ELF-1 (cell line): ENCODE measurements around the gene GIGYF2.
"Not testable (repeated sequence)": the region's sequence is repeated elsewhere in the genome, so short reads cannot be mapped to it uniquely, and the experiment has no call there.

Experiments used
- DNase-seq: peaks from one replicate; pipeline ENCODE4 v3.0.0-alpha.2; 2016; ENCODE audit warnings: low read depth, low spot score

Gene GIGYF2

GRCh38 chr2:232815569-232815968 lies 118.4 kb downstream of the GIGYF2 start:
- DNase-seq: no peak

GRCh38 chr2:232816657-232817056 lies 119.5 kb downstream of the GIGYF2 start:
- no peak for DNase-seq

GRCh38 chr2:232817756-232818155 lies 120.6 kb downstream of the GIGYF2 start:
- DNase-seq: no peak

GRCh38 chr2:232829988-232830387 lies 132.9 kb downstream of the GIGYF2 start:
- no peak for DNase-seq

- DNase-seq: no peak
These were observed 134.4 kb downstream of the GIGYF2 start for GRCh38 chr2:232831496-232831895.

GRCh38 chr2:232833830-232834229 lies 136.7 kb downstream of the GIGYF2 start:
- no peak for DNase-seq

GRCh38 chr2:232835687-232836208 lies 138.6 kb downstream of the GIGYF2 start:
- no peak for DNase-seq

GRCh38 chr2:232836934-232837333 lies 139.8 kb downstream of the GIGYF2 start:
- no peak for DNase-seq

GRCh38 chr2:232838406-232838874 lies 141.3 kb downstream of the GIGYF2 start:
- no peak for DNase-seq

- DNase-seq: no peak
These were observed 142.4 kb downstream of the GIGYF2 start for GRCh38 chr2:232839411-232840079.

GRCh38 chr2:232842689-232843088 lies 145.6 kb downstream of the GIGYF2 start:
- DNase-seq: no peak

GRCh38 chr2:232843834-232844233 lies 146.7 kb downstream of the GIGYF2 start:
- no peak for DNase-seq

- DNase-seq: no peak
These were observed 148.9 kb downstream of the GIGYF2 start for GRCh38 chr2:232846055-232846454.

GRCh38 chr2:232850039-232850438 lies 152.9 kb downstream of the GIGYF2 start:
- no peak for DNase-seq

GRCh38 chr2:232852081-232852480 lies 154.9 kb downstream of the GIGYF2 start:
- not testable (repeated sequence) for DNase-seq

GRCh38 chr2:232852676-232853075 lies 155.5 kb downstream of the GIGYF2 start:
- no peak for DNase-seq

- DNase-seq: no peak
These were observed 157.0 kb downstream of the GIGYF2 start for GRCh38 chr2:232854082-232854481.

GRCh38 chr2:232857158-232857563 lies 160.0 kb downstream of the GIGYF2 start:
- DNase-seq: no peak

GRCh38 chr2:232859385-232859916 lies 162.3 kb downstream of the GIGYF2 start:
- DNase-seq: no peak

- DNase-seq: no peak
These were observed 163.6 kb downstream of the GIGYF2 start for GRCh38 chr2:232860593-232861241.

- no peak for DNase-seq
These were observed 164.2 kb downstream of the GIGYF2 start for GRCh38 chr2:232861353-232861752.

- no peak for DNase-seq
These were observed 166.9 kb downstream of the GIGYF2 start for GRCh38 chr2:232863996-232864395.

GRCh38 chr2:232865165-232865564 lies 168.0 kb downstream of the GIGYF2 start:
- no peak for DNase-seq
